K562 (cell line): ENCODE data around the gene PRC1. TPM values are rescaled to one million over a fixed set of nuclear protein-coding genes. Genes with fewer than 3 reads are reported as not detected.

Experiments used
- BCL6 ChIP-seq: fragments of 250-450 bp; sonication (Bioruptor Pico); IDR thresholded peaks from 2 replicates; pipeline ENCODE4 v1.4.0; 2020
- CREBBP ChIP-seq: IDR thresholded peaks from one replicate; pipeline ENCODE4 v1.6.1; 2012; ENCODE audit warnings: low read depth, mild to moderate bottlenecking, control low read depth, inconsistent platforms, low read length
- ELF2 ChIP-seq: fragments of 250-450 bp; sonication (Bioruptor Pico); IDR thresholded peaks from 2 replicates; pipeline ENCODE4 v1.5.0; 2021; ENCODE audit warnings: mild to moderate bottlenecking
- GTF2E2 ChIP-seq: fragments of 200-800 bp; sonication (Bioruptor generic); IDR thresholded peaks from 2 replicates; pipeline ENCODE4 v1.6.1; 2016; ENCODE audit warnings: missing genetic modification characterization, missing compliant biosample characterization
- HDAC6 ChIP-seq: IDR thresholded peaks from 2 replicates; pipeline ENCODE4 v1.6.1; 2012; ENCODE audit warnings: low read depth, mild to moderate bottlenecking, control low read depth, inconsistent platforms, low read length, moderate library complexity
- PHF20 ChIP-seq: fragments of 450-650 bp; IDR thresholded peaks from 2 replicates; pipeline ENCODE4 v1.6.1; 2018; ENCODE audit not compliant: partially characterized antibody
- POLR2A ChIP-seq: fragments of 450-650 bp; conservative IDR thresholded peaks from 2 replicates; pipeline ENCODE4 v1.6.1; 2016
- POLR2H ChIP-seq: IDR thresholded peaks from 2 replicates; pipeline ENCODE4 v1.6.1; 2016; ENCODE audit warnings: missing genetic modification characterization, low read depth, mild to moderate bottlenecking, control low read depth, missing compliant biosample characterization, moderate library complexity
- RFX5 ChIP-seq: IDR thresholded peaks from 2 replicates; pipeline ENCODE4 v1.6.1; 2011; ENCODE audit warnings: low read depth, mild to moderate bottlenecking, improper control_type of control experiment, low read length
- TBL1XR1 ChIP-seq, 2 experiments: IDR thresholded peaks; 2 replicates each; pipeline ENCODE4 v1.6.1; 2012; ENCODE audit warnings: improper control_type of control experiment in 2 of 2, low read length in 2 of 2, mild to moderate bottlenecking in 1 of 2
- USF1 ChIP-seq: sonication (generic); formaldehyde crosslinking; IDR thresholded peaks from 2 replicates; pipeline ENCODE4 v1.9.0; 2022; ENCODE audit warnings: mild to moderate bottlenecking, missing genetic modification reagents
- ZNF23 ChIP-seq: fragments of 250-450 bp; sonication (Bioruptor Pico); IDR thresholded peaks from 2 replicates; pipeline ENCODE4 v1.4.0; 2020; ENCODE audit warnings: mild to moderate bottlenecking
- ZNF444 ChIP-seq: fragments of 250-450 bp; sonication (Bioruptor Pico); IDR thresholded peaks from 2 replicates; pipeline ENCODE4 v1.4.0; 2020; ENCODE audit warnings: mild to moderate bottlenecking, moderate library complexity
- ZNF583 ChIP-seq: fragments of 250-450 bp; sonication (Bioruptor Pico); IDR thresholded peaks from 2 replicates; pipeline ENCODE4 v1.4.0; 2020
- polyA plus RNA-seq, 8 experiments: library from polyadenylated mRNA; depleted of rRNA in 4 of 8; stranded (reverse) in 5 of 8; unstranded in 3 of 8; fragments of >200 nt; fragmentation: Nextera tagmentation in 2 of 8; fragmentation: Illumina TruSeq in 1 of 8; extraction: Ambion mirVana in 2 of 8; extraction: Trizol in 1 of 8; gene quantifications; 2 replicates each; pipeline versions ENCODE4 v1.2.1 to v1.2.3, GENCODE V29; 2011 to 2014; ENCODE audit warnings: inconsistent platforms in 1 of 8, missing spikeins in 1 of 8
- total RNA-seq, 7 experiments: library from RNA; depleted of rRNA in 6 of 7; stranded (reverse); fragments of >200 nt in 6 of 7; fragmentation: Illumina TruSeq in 2 of 7; extraction: Trizol in 2 of 7; gene quantifications; 2 replicates each; pipeline versions ENCODE4 v1.2.1 to v1.2.3, GENCODE V29; 2011 to 2021; ENCODE audit warnings: low replicate concordance in 1 of 7
- TF ChIP-seq, protein P1 (sequence below): fragments of 250-450 bp; sonication (Bioruptor Pico); IDR thresholded peaks from 2 replicates; pipeline ENCODE4 v1.8.0; 2022; ENCODE audit warnings: moderate library complexity, mild to moderate bottlenecking, inconsistent platforms
- TF ChIP-seq, protein P2 (sequence below): sonication (generic); formaldehyde crosslinking; IDR thresholded peaks from 2 replicates; pipeline ENCODE4 v1.8.1; 2023; ENCODE audit warnings: missing genetic modification reagents, mild to moderate bottlenecking, borderline replicate concordance
- TF ChIP-seq, protein P3 (sequence below): IDR thresholded peaks from 3 replicates; pipeline ENCODE4 v1.6.1; 2011; ENCODE audit warnings: borderline replicate concordance, mild to moderate bottlenecking, moderate library complexity; ENCODE audit not compliant: insufficient read length; ENCODE audit errors: extremely low read depth

Gene PRC1
- total and polyA plus RNA-seq, 9 of the 15 experiments (the other 6 are each of a cell fraction or from before 2014, with no cell fraction given) = 156 to 391 (median 240) TPM

DNA sequence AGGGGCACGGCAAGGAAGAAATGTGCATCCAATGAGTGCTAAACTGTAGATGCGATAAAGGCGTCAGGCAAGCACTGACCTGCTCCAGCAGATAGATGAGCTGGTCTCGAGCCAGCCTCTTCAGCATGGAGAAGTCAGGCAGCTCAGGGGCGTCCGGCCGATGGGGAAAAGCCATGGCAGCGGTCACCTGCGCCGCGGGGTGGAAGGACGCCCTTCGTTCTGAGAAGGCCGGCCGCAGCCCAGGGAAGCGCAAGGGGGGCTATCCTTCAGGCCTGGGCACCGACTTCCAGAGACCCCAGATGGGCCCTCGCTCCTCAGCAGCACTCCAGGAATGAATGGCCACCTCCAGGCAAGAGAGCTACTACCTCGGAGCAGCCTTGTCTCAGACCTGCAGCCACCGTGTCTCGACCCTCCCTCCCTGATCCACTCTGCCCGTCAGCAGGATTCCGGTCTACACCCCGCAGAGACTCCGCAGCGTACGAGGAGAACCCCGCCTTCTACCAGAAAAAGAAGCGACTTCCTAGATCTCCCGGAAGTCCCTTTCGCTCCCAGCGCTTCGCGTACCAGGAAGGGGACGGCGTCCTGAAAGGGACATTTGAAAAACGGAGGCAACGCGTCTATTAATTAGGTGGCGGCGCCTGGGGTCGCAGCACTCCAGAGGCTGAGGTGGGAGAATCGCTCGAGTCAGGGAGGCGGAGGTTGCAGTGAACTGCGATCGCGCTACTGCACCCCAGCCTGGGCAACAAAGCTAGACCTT is 27.9 kb upstream of the PRC1 start, which contains the start of gene VPS33B (continued):
- TF ChIP-seq, protein P1, sequence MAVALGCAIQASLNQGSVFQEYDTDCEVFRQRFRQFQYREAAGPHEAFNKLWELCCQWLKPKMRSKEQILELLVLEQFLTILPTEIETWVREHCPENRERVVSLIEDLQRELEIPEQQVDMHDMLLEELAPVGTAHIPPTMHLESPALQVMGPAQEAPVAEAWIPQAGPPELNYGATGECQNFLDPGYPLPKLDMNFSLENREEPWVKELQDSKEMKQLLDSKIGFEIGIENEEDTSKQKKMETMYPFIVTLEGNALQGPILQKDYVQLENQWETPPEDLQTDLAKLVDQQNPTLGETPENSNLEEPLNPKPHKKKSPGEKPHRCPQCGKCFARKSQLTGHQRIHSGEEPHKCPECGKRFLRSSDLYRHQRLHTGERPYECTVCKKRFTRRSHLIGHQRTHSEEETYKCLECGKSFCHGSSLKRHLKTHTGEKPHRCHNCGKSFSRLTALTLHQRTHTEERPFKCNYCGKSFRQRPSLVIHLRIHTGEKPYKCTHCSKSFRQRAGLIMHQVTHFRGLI = no peak
- TF ChIP-seq RFX5 (no peak), ZNF23 (no peak), USF1 (CRISPR knock-in tag) (no peak), HDAC6 (no peak), GTF2E2 (peak; percentile 75; the same call in 1 of the 2 replicates), PHF20 (peak; percentile 90), POLR2A (peak; percentile 85), TBL1XR1 (IDR thresholded peaks at IDR 0.05; ENCODE audit: low read length in 2 of 2) (peak in 1 of 2 experiments; percentile 4; a peak in 1 of 4 replicates), BCL6 (CRISPR knock-in tag) (no peak), ELF2 (CRISPR knock-in tag) (peak; percentile 95), CREBBP (no peak), ZNF444 (no peak), POLR2H (tag) (peak; percentile 77), ZNF583 (CRISPR knock-in tag) (no peak)
- TF ChIP-seq, protein P2, sequence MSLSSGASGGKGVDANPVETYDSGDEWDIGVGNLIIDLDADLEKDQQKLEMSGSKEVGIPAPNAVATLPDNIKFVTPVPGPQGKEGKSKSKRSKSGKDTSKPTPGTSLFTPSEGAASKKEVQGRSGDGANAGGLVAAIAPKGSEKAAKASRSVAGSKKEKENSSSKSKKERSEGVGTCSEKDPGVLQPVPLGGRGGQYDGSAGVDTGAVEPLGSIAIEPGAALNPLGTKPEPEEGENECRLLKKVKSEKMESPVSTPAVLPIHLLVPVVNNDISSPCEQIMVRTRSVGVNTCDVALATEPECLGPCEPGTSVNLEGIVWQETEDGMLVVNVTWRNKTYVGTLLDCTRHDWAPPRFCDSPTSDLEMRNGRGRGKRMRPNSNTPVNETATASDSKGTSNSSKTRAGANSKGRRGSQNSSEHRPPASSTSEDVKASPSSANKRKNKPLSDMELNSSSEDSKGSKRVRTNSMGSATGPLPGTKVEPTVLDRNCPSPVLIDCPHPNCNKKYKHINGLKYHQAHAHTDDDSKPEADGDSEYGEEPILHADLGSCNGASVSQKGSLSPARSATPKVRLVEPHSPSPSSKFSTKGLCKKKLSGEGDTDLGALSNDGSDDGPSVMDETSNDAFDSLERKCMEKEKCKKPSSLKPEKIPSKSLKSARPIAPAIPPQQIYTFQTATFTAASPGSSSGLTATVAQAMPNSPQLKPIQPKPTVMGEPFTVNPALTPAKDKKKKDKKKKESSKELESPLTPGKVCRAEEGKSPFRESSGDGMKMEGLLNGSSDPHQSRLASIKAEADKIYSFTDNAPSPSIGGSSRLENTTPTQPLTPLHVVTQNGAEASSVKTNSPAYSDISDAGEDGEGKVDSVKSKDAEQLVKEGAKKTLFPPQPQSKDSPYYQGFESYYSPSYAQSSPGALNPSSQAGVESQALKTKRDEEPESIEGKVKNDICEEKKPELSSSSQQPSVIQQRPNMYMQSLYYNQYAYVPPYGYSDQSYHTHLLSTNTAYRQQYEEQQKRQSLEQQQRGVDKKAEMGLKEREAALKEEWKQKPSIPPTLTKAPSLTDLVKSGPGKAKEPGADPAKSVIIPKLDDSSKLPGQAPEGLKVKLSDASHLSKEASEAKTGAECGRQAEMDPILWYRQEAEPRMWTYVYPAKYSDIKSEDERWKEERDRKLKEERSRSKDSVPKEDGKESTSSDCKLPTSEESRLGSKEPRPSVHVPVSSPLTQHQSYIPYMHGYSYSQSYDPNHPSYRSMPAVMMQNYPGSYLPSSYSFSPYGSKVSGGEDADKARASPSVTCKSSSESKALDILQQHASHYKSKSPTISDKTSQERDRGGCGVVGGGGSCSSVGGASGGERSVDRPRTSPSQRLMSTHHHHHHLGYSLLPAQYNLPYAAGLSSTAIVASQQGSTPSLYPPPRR (CRISPR knock-in tag) = no peak
- TF ChIP-seq, protein P3, sequence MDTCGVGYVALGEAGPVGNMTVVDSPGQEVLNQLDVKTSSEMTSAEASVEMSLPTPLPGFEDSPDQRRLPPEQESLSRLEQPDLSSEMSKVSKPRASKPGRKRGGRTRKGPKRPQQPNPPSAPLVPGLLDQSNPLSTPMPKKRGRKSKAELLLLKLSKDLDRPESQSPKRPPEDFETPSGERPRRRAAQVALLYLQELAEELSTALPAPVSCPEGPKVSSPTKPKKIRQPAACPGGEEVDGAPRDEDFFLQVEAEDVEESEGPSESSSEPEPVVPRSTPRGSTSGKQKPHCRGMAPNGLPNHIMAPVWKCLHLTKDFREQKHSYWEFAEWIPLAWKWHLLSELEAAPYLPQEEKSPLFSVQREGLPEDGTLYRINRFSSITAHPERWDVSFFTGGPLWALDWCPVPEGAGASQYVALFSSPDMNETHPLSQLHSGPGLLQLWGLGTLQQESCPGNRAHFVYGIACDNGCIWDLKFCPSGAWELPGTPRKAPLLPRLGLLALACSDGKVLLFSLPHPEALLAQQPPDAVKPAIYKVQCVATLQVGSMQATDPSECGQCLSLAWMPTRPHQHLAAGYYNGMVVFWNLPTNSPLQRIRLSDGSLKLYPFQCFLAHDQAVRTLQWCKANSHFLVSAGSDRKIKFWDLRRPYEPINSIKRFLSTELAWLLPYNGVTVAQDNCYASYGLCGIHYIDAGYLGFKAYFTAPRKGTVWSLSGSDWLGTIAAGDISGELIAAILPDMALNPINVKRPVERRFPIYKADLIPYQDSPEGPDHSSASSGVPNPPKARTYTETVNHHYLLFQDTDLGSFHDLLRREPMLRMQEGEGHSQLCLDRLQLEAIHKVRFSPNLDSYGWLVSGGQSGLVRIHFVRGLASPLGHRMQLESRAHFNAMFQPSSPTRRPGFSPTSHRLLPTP = no peak
